ENCODE results near the gene USP49.

USP49 gene

GRCh38 chr6:41748542-41748941 lies 146.6 kb downstream of the USP49 start:
- DNase-seq: no peak

DNA sequence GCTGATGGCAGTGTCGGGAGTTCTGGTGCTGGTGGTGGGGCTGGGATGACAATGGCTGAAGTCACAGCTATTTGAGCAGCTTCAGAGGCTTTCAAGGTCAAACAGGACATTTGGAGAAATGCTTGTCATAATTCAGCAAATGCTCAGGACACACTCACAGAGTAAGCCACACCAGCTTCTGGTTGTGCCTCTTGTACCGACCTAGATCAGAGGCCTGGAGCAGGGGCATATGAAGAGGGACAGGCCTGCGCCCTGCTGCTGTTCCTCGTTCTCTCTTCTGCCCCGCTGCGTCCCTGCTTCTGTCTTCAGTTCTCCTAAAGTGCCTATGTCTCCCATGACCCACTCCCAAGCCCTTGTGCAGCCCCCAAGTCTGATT lies 147.1 kb downstream of the USP49 start:
- no peak for DNase-seq

- no peak for DNase-seq
These were observed 147.7 kb downstream of the USP49 start, which contains the start of gene PGC for GRCh38 chr6:41747256-41748101. PGC (minus strand) TSS chr6:41747397; CDS start chr6:41747334, 63 bp downstream.

- DNase-seq: no peak
These were observed 149.1 kb downstream of the USP49 start for GRCh38 chr6:41746107-41746506.

DNA sequence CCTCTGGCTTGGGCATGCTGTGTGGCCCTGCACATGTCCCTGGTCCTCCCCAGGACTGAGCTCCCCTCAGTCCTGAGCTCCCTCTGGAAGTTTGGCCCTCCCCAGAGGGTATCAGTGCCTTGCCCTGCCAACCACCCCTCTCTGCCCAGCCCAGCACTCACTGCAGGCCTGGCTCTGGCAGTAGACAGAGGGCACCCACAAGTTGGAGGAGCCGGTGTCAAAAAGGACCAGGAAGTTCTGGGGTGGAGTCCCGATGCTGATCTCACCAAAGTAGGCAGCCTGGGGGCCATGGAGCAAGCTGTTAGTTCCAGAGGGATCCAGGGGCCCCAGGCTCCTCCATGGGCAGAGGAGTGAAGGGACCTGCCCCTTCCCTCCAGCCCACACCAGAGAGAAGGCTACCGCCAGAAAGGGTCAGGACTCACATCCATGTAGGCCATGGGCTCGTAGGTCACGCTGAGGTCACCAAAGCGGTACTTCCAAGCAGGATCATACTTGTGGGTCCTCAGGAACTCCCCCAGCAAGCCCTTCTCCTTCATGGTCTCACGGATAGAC lies 150.9 kb downstream of the USP49 start:
- DNase-seq: no peak

DNA sequence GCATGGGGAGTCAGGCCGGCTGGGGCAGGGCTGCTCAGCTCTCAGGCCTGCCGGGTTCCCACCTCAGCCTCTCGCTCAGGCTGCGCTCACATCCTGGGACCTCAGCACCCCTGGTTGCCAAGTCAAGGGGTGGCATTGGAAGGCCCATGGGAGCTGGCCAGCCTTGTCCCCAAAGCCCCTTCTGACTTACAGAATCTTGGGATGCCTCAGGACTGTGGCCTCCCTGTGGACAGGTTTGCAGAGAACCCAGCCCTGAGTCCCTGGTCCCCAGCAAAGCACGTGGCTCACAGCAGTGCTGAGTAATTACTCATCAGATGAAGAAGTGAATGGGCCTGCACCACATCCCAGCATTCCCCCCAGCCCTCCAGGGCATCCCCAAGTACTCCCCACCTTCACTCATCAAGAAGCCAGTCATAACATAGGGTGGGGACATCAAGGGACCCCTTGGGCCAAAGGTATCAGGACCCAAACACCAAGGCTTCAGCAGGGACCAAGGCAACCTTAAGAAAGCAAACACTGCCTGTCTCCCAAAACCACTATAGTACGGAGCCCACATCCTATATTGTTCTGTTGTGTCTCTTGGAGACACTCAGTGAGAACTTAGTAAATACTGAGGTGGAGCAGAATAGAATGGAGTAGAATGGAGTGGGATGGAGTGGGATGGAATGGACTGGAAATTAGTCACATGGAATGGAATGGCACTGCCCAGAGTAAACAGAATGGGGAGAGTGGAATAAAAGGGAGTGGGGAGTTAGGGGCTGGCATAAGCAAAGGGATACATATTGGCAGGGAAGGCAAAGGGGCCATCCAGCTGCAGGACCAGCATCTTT lies 151.6 kb downstream of the USP49 start:
- no peak for DNase-seq

- DNase-seq: no peak
These were observed 153.3 kb downstream of the USP49 start for GRCh38 chr6:41741625-41742490.

GRCh38 chr6:41740366-41741162 lies 154.6 kb downstream of the USP49 start:
- DNase-seq: no peak
